BJ (cell line): ENCODE data around the gene NAP1L4. TPM values are rescaled to one million over a fixed set of nuclear protein-coding genes. Genes with fewer than 3 reads are reported as not detected.

Experiments used
- CTCF ChIA-PET: fragments of 350-600 bp; formaldehyde crosslinking; extraction: SDS; loops from one replicate; lab custom pipeline; 2021; ENCODE audit warnings: antibody characterized with exemption, inconsistent platforms; lab: Yijun Ruan, JAX
- POLR2A ChIA-PET: fragments of 300-600 bp; sonication (Branson Sonifier 250); formaldehyde crosslinking; extraction: SDS; loops from one replicate; lab custom pipeline; 2021; ENCODE audit warnings: antibody characterized with exemption; lab: Charles Lee
- DNase-seq: peaks from one replicate; pipeline ENCODE4 v3.0.0-alpha.2; 2011; ENCODE audit warnings: low read depth
- H3K27me3 ChIP-seq: 2 replicates; pipeline ENCODE4 v1.6.0; 2011; ENCODE audit warnings: low read length; ENCODE audit not compliant: control insufficient read depth, insufficient read depth
- H3K36me3 ChIP-seq: 2 replicates; pipeline ENCODE4 v1.5.1; 2011; ENCODE audit warnings: low read length; ENCODE audit not compliant: control insufficient read depth, insufficient read depth
- H3K4me3 ChIP-seq: 2 replicates; pipeline ENCODE4 v1.5.1; 2011; ENCODE audit warnings: low read depth, mild to moderate bottlenecking, control low read depth, low read length
- polyA plus RNA-seq: library from polyadenylated mRNA; depleted of rRNA; stranded (reverse); fragments of >200 nt; gene quantifications from 2 replicates; pipeline ENCODE4 v1.2.3, GENCODE V29; 2011
- TF ChIP-seq, protein P1 (sequence below): IDR thresholded peaks from 2 replicates; pipeline ENCODE4 v1.5.1; 2011; ENCODE audit warnings: low read depth, mild to moderate bottlenecking, control low read depth, inconsistent platforms, low read length, moderate library complexity; ENCODE audit not compliant: insufficient read depth

Gene NAP1L4
- polyA plus RNA-seq, 1 experiment: 65.1 TPM

DNA sequence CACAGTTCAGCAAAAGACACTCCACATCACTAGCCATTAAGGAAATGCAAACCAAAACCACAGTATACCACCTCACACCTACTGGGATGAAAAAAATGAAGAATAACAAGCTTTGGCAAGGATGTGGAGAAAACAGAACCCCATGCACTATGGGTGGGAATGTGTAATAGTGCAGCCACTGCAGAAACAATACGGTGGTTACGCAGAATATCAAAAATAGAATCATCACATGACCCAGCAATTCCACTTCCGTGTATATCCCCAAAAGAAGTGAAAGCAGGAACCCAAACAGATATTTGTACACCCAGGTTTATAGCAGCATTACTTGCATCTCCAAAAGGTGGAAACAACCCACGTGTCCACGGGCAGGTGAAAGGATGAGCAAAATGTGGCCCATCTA, 44.3 kb upstream of the NAP1L4 start:
- no peak for DNase-seq
- Histone ChIP-seq H3K36me3 (peaks cover 34% of the 10 kb centered on the region), H3K4me3 (no peak overlapping the region), H3K27me3 (no peaks in the 10 kb centered on the region)
- TF ChIP-seq, protein P1, sequence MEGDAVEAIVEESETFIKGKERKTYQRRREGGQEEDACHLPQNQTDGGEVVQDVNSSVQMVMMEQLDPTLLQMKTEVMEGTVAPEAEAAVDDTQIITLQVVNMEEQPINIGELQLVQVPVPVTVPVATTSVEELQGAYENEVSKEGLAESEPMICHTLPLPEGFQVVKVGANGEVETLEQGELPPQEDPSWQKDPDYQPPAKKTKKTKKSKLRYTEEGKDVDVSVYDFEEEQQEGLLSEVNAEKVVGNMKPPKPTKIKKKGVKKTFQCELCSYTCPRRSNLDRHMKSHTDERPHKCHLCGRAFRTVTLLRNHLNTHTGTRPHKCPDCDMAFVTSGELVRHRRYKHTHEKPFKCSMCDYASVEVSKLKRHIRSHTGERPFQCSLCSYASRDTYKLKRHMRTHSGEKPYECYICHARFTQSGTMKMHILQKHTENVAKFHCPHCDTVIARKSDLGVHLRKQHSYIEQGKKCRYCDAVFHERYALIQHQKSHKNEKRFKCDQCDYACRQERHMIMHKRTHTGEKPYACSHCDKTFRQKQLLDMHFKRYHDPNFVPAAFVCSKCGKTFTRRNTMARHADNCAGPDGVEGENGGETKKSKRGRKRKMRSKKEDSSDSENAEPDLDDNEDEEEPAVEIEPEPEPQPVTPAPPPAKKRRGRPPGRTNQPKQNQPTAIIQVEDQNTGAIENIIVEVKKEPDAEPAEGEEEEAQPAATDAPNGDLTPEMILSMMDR: no peak
- POLR2A ChIA-PET: no interaction called here
- CTCF ChIA-PET: interaction anchor here (0.9 to 11.3 kb wide), 14 partner anchors 11 to 187 kb away, joined by 3 to 155 read pairs (median 4); partner anchors contain the start of gene CARS1

DNA sequence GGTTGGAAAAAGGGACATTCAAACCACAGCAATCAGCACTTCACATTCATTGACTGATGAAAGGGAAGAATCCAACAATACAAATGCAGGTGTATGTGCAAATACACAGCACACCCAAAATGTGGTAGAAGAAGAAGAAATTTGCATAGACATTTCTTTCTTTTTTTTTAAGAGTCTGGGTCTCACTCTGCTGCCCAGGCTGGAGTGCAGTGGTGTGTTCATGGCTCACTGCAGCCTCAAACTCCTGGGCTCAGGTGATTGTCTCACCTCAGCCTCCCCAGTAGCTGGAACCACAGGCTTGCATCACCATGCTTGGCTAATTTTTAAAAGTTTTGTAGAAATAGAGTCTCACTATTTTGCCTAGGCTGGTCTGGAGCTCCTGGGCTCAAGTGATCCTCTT, 43.2 kb upstream of the NAP1L4 start:
- Histone ChIP-seq H3K27me3 (no peaks in the 10 kb centered on the region), H3K36me3 (peaks cover 31% of the 10 kb centered on the region), H3K4me3 (no peak overlapping the region)
- TF ChIP-seq, protein P1: no peak
- ChIA-PET POLR2A (no interaction called here), CTCF (interaction anchor here (0.8 to 11.3 kb wide), 5 partner anchors 10 to 60 kb away, joined by 3 to 155 read pairs (median 54); no protein-coding TSS in a partner anchor)
- no peak for DNase-seq

DNA sequence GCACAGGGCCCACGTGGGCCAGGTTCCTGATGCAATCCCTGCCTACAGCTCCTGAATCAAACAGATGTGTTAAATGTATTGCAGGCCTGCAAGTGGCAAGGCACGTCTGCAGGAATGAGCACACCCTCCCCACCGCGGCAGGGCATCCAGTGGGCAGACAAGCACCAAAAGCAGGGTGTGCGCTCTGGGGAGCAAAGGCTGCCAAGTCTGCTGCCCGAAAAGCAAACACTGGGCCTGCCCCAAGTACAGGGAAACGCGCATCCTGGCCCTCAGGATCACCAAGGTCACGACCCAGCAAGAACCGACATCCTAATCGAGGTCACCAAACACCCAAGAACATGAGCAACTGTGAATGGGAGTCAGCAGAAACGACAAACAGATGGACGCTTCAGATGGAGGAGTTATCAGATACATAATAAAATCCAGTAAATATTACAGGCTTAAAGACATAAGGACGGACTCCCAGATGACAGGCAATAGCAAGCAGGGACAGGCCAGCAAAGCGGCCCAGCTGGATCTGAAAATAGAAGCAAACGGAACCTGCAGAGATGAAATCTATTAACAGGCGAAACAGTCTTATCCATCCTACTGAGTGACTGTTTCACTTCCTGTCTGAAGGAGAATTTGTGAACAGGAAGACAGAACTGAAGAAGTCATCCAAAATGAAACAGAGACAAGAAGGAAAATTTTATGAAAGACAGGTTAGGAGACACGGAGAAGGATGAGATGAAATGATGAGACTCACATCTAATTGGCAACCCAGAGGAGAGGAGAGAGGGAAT, 38.4 kb upstream of the NAP1L4 start:
- POLR2A ChIA-PET: no interaction called here
- H3K4me3 ChIP-seq: no peak overlapping the region
- CTCF ChIA-PET: interaction anchor here (0.5 to 2.2 kb wide), 4 partner anchors 17 to 61 kb away, joined by 3 to 7 read pairs (median 4); no protein-coding TSS in a partner anchor
- no peaks in the 10 kb centered on the region for H3K27me3 ChIP-seq
- DNase-seq: no peak
- TF ChIP-seq, protein P1: no peak
- H3K36me3 ChIP-seq: peaks cover 37% of the 10 kb centered on the region

DNA sequence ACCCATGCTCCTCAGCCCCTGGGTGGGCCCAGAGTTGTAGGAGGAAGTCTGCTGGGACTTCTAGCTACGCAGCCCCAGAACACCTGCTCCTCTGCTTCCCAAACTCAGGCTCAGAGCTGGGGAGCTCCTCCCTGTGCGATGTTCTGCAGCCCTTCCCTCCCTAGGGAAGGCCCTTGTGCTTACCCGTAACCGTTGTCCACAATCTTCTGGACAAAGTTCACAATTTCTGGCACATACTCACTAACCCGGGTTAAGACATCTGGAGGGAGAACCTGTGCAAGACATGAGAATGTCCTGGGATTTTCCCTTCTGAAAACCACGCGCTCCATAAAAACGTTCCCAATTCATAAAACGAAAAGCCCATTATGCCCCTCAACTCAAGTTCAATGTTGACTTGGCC, 36.7 kb upstream of the NAP1L4 start:
- POLR2A ChIA-PET: no interaction called here

DNA sequence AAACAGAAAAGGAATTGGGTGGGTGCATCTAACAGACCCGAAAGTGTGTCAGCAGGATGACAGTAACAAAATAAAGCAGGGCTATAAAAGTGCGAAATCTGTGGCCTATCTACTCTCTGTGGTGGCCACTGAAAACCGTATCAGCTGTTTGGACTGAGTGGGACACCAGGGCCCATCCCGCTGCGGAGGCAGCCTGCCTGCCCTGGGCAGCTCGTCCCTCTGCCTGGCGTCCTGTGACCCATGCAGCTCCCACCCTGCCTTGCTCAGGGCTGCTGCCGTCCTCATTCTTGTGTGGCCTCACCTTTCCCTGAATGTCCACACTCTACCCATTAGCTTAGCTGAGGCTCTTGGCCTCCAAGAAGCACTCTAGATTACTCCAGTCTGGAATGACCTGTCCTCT, 34.7 kb upstream of the NAP1L4 start:
- Histone ChIP-seq H3K27me3 (no peaks in the 10 kb centered on the region), H3K4me3 (no peak overlapping the region), H3K36me3 (peaks cover 41% of the 10 kb centered on the region)
- DNase-seq: no peak
- CTCF ChIA-PET: interaction anchor here (1.0 to 7.7 kb wide), 3 partner anchors 10 to 66 kb away, joined by 3 to 55 read pairs (median 5); no protein-coding TSS in a partner anchor
- TF ChIP-seq, protein P1: no peak
- POLR2A ChIA-PET: no interaction called here

More for the DNA sequence above, 36.7 kb upstream of the NAP1L4 start:
- CTCF ChIA-PET: interaction anchor here (7.7 kb wide), 1 partner anchor 8 kb away, joined by 55 read pairs; no protein-coding TSS in a partner anchor
- no peak for DNase-seq
- Histone ChIP-seq H3K27me3 (no peaks in the 10 kb centered on the region), H3K36me3 (peaks cover 40% of the 10 kb centered on the region), H3K4me3 (no peak overlapping the region)
- TF ChIP-seq, protein P1: no peak
